Liver (tissue), 9 donors: Measurements from ENCODE around the gene NRSN2. TPM values are rescaled to one million over a fixed set of nuclear protein-coding genes. Genes with fewer than 3 reads are reported as not detected.

Experiments used
- DNase-seq: peaks from one replicate; pipeline ENCODE4 v3.0.0-alpha.2; 2017; ENCODE audit warnings: low spot score
- H3K27ac ChIP-seq, 2 donors: one replicate each; pipeline ENCODE4 v1.7.0; 2013; ENCODE audit warnings: inconsistent platforms in 2 of 2, low read length in 2 of 2, control low read depth in 1 of 2, low read depth in 1 of 2, mild to moderate bottlenecking in 1 of 2
- H3K27me3 ChIP-seq, 4 donors: one replicate each; pipeline versions ENCODE4 v1.6.1 to v1.7.0; 2013; ENCODE audit warnings: low read length in 3 of 4, inconsistent platforms in 1 of 4, mild to moderate bottlenecking in 1 of 4, moderate library complexity in 1 of 4; ENCODE audit not compliant: control insufficient read depth in 4 of 4, insufficient read depth in 4 of 4
- H3K36me3 ChIP-seq, 4 donors: one replicate each; pipeline versions ENCODE4 v1.6.1 to v1.7.0; 2013; ENCODE audit warnings: low read length in 3 of 4, mild to moderate bottlenecking in 3 of 4, low read depth in 1 of 4, moderate library complexity in 1 of 4; ENCODE audit not compliant: control insufficient read depth in 4 of 4, insufficient read depth in 3 of 4
- H3K4me1 ChIP-seq, 4 donors: one replicate each; pipeline versions ENCODE4 v1.6.1 to v1.7.0; 2013; ENCODE audit warnings: low read length in 3 of 4, mild to moderate bottlenecking in 3 of 4, moderate library complexity in 1 of 4; ENCODE audit not compliant: control insufficient read depth in 4 of 4, insufficient read depth in 4 of 4
- H3K4me3 ChIP-seq, 3 donors: one replicate each; pipeline versions ENCODE4 v1.6.1 to v1.7.0; 2013; ENCODE audit warnings: low read length in 3 of 3, control low read depth in 1 of 3, low read depth in 1 of 3, mild to moderate bottlenecking in 1 of 3
- H3K9ac ChIP-seq, 2 donors: one replicate each; pipeline ENCODE4 v1.7.0; 2013; ENCODE audit warnings: low read length in 2 of 2, mild to moderate bottlenecking in 2 of 2, moderate library complexity in 2 of 2, control low read depth in 1 of 2, low read depth in 1 of 2
- H3K9me3 ChIP-seq, 4 donors: one replicate each; pipeline versions ENCODE4 v1.6.1 to v1.7.0; 2013; ENCODE audit warnings: low read length in 3 of 4; ENCODE audit not compliant: control insufficient read depth in 4 of 4
- CTCF ChIP-seq: fragments of 150-350 bp; IDR thresholded peaks from 2 replicates; pipeline ENCODE4 v1.5.1; 2017; ENCODE audit warnings: improper control_type of control experiment, low read depth, low read length; ENCODE audit not compliant: missing input control
- EGR1 ChIP-seq, 2 donors: IDR thresholded peaks; 2 replicates each; pipeline ENCODE4 v1.6.1; 2016 to 2018; ENCODE audit warnings: antibody characterized with exemption in 2 of 2, low read depth in 2 of 2
- FOXA1 ChIP-seq: IDR thresholded peaks from 2 replicates; pipeline ENCODE4 v1.6.1; 2016; ENCODE audit warnings: antibody characterized with exemption
- FOXA2 ChIP-seq: IDR thresholded peaks from 2 replicates; pipeline ENCODE4 v1.6.1; 2016; ENCODE audit warnings: antibody characterized with exemption
- GABPA ChIP-seq, 2 donors: IDR thresholded peaks in 1 of 2; conservative IDR thresholded peaks in 1 of 2; 2 replicates each; pipeline ENCODE4 v1.6.1; 2016; ENCODE audit warnings: antibody characterized with exemption in 2 of 2, mild to moderate bottlenecking in 1 of 2, moderate library complexity in 1 of 2
- HNF4A ChIP-seq, 2 donors: conservative IDR thresholded peaks; 2 replicates each; pipeline ENCODE4 v1.6.1; 2016; ENCODE audit warnings: antibody characterized with exemption in 2 of 2, mild to moderate bottlenecking in 2 of 2
- HNF4G ChIP-seq: IDR thresholded peaks from 2 replicates; pipeline ENCODE4 v1.6.1; 2016; ENCODE audit warnings: antibody characterized with exemption
- JUND ChIP-seq, 2 donors: IDR thresholded peaks; 2 replicates each; pipeline ENCODE4 v1.6.1; 2016; ENCODE audit warnings: antibody characterized with exemption in 2 of 2
- MAX ChIP-seq: IDR thresholded peaks from 2 replicates; pipeline ENCODE4 v1.6.1; 2016; ENCODE audit warnings: antibody characterized with exemption
- NR2F2 ChIP-seq: IDR thresholded peaks from 2 replicates; pipeline ENCODE4 v1.6.1; 2016; ENCODE audit warnings: antibody characterized with exemption
- RAD21 ChIP-seq, 2 donors: IDR thresholded peaks; 2 replicates each; pipeline ENCODE4 v1.6.1; 2016; ENCODE audit warnings: antibody characterized with exemption in 2 of 2, mild to moderate bottlenecking in 2 of 2
- RXRA ChIP-seq, 2 donors: IDR thresholded peaks; 2 replicates each; pipeline ENCODE4 v1.6.1; 2017 to 2018; ENCODE audit warnings: antibody characterized with exemption in 2 of 2, mild to moderate bottlenecking in 1 of 2
- SP1 ChIP-seq: IDR thresholded peaks from 2 replicates; pipeline ENCODE4 v1.6.1; 2018; ENCODE audit warnings: antibody characterized with exemption, mild to moderate bottlenecking
- TAF1 ChIP-seq: conservative IDR thresholded peaks from 2 replicates; pipeline ENCODE4 v1.6.1; 2016; ENCODE audit warnings: antibody characterized with exemption, mild to moderate bottlenecking
- YY1 ChIP-seq: IDR thresholded peaks from 2 replicates; pipeline ENCODE4 v1.6.1; 2016; ENCODE audit warnings: antibody characterized with exemption, mild to moderate bottlenecking
- WGBS: extraction: QIAGEN DNeasy Blood & Tissue Kit; methylation state at CpG from one replicate; pipeline ENCODE4 v1.1.7; 2013; 5-methylcytosine and 5-hydroxymethylcytosine counted together
- polyA plus RNA-seq, 2 donors: library from polyadenylated mRNA; stranded (reverse) in 1 of 2; unstranded in 1 of 2; fragments of 200-250 nt in 1 of 2; fragments of >200 nt in 1 of 2; fragmentation: Nextera tagmentation in 1 of 2; extraction: Ambion mirVana in 1 of 2; gene quantifications; one replicate each; pipeline versions ENCODE4 v1.2.1 to v1.2.3, GENCODE V29; 2013 to 2015
- total RNA-seq, 2 donors: library from RNA; depleted of rRNA; stranded (reverse); fragments of >200 nt; gene quantifications; one replicate each; pipeline ENCODE4 v1.2.3, GENCODE V29; 2014
- TF ChIP-seq, protein P1 (sequence below): IDR thresholded peaks from 2 replicates; pipeline ENCODE4 v1.6.1; 2016; ENCODE audit warnings: antibody characterized with exemption, mild to moderate bottlenecking
- TF ChIP-seq, protein P2 (sequence below): IDR thresholded peaks from 2 replicates; pipeline ENCODE4 v1.6.1; 2016; ENCODE audit warnings: antibody characterized with exemption
- TF ChIP-seq, protein P3 (sequence below): IDR thresholded peaks from 2 replicates; pipeline ENCODE4 v1.6.1; 2016; ENCODE audit warnings: antibody characterized with exemption
- donor health status: healthy.
- donor health status: healthy.
- donor health status: healthy.
- donor health status: healthy.
- donor health status: healthy.

NRSN2 gene
- total and polyA plus RNA-seq, 4 donors: 1.9 to 12.0 (median 4.7) TPM

DNA sequence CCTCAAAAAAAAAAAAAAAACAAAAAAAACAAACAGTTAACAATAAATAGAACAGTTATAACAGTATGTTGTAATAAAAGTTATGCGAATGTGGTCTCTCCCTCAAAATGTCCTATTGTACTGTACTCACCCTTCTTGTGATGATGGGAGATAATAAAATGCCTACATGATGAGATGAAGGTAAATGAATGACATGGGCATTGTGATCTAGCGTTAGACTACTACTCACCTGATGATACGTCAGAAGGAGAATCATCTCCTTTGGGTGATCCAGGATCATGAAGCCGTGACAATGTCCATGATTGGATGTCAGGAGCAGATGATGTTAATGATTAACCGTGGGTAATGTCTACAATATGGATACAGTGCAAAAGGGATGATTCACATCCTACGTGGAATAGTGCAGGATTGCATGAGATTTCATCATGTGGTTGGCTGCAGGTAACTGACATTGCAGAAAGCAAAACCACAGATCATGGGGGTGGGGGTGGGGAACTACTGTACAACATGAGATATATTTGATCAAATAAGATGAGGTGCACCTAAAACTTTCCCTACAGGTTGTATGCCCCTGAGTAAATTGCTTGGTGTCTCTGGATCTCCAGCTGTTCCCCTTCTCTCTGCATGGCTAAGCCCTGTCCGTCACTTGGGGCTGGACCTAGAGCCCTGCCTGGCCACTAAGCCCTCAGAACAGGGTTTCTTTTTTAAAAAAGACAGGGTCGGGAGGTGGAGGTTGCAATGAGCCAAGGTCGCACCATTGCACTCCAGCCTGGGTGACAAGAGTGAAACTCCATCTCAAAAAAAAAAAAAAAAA is 55.0 kb downstream of the NRSN2 start:
- H3K4me3 ChIP-seq: no peak overlapping the region
- H3K27me3 ChIP-seq: no peaks in the 10 kb centered on the region
- peak overlapping the region; percentile 88 to 92 for H3K27ac ChIP-seq
- WGBS: 44% methylated on average over 9 of the region's 9 CpGs
- peaks cover 6 to 17% (median 8%) of the 10 kb centered on the region in 4 donors for H3K4me1 ChIP-seq
- no peaks in the 10 kb centered on the region for H3K9me3 ChIP-seq
- H3K9ac ChIP-seq: peak overlapping the region in 1 of 2 donors; percentile 8
- TF ChIP-seq NR2F2 (no peak), HNF4G (no peak), CTCF (no peak), FOXA2 (peak; percentile 54), FOXA1 (peak; percentile 41), SP1 (peak; percentile 88), RXRA (IDR thresholded peaks at IDR 0.05) (peak; percentile 69 to 86), MAX (peak; percentile 52), RAD21 (IDR thresholded peaks at IDR 0.05) (peak; percentile 29 to 48), TAF1 (no peak), GABPA (IDR thresholded peaks at IDR 0.05 in 1 of 2, conservative IDR thresholded peaks at IDR 0.05 in 1 of 2) (peak in 1 of 2 donors; percentile 35), EGR1 (IDR thresholded peaks at IDR 0.05; ENCODE audit: low read depth in 2 of 2) (peak in 1 of 2 donors; percentile 37), HNF4A (conservative IDR thresholded peaks at IDR 0.05) (peak in 1 of 2 donors; percentile 80), YY1 (peak; percentile 91), JUND (IDR thresholded peaks at IDR 0.05) (peak; percentile 94)
- TF ChIP-seq, protein P1, sequence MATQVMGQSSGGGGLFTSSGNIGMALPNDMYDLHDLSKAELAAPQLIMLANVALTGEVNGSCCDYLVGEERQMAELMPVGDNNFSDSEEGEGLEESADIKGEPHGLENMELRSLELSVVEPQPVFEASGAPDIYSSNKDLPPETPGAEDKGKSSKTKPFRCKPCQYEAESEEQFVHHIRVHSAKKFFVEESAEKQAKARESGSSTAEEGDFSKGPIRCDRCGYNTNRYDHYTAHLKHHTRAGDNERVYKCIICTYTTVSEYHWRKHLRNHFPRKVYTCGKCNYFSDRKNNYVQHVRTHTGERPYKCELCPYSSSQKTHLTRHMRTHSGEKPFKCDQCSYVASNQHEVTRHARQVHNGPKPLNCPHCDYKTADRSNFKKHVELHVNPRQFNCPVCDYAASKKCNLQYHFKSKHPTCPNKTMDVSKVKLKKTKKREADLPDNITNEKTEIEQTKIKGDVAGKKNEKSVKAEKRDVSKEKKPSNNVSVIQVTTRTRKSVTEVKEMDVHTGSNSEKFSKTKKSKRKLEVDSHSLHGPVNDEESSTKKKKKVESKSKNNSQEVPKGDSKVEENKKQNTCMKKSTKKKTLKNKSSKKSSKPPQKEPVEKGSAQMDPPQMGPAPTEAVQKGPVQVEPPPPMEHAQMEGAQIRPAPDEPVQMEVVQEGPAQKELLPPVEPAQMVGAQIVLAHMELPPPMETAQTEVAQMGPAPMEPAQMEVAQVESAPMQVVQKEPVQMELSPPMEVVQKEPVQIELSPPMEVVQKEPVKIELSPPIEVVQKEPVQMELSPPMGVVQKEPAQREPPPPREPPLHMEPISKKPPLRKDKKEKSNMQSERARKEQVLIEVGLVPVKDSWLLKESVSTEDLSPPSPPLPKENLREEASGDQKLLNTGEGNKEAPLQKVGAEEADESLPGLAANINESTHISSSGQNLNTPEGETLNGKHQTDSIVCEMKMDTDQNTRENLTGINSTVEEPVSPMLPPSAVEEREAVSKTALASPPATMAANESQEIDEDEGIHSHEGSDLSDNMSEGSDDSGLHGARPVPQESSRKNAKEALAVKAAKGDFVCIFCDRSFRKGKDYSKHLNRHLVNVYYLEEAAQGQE: peak; percentile 78
- TF ChIP-seq, protein P2, sequence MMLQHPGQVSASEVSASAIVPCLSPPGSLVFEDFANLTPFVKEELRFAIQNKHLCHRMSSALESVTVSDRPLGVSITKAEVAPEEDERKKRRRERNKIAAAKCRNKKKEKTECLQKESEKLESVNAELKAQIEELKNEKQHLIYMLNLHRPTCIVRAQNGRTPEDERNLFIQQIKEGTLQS: peak; percentile 97
- TF ChIP-seq, protein P3, sequence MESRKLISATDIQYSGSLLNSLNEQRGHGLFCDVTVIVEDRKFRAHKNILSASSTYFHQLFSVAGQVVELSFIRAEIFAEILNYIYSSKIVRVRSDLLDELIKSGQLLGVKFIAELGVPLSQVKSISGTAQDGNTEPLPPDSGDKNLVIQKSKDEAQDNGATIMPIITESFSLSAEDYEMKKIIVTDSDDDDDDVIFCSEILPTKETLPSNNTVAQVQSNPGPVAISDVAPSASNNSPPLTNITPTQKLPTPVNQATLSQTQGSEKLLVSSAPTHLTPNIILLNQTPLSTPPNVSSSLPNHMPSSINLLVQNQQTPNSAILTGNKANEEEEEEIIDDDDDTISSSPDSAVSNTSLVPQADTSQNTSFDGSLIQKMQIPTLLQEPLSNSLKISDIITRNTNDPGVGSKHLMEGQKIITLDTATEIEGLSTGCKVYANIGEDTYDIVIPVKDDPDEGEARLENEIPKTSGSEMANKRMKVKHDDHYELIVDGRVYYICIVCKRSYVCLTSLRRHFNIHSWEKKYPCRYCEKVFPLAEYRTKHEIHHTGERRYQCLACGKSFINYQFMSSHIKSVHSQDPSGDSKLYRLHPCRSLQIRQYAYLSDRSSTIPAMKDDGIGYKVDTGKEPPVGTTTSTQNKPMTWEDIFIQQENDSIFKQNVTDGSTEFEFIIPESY: peak; percentile 57
- H3K36me3 ChIP-seq: peaks cover 0 to 2% (median 0%) of the 10 kb centered on the region in 4 donors
- no peak for DNase-seq
